ENCODE measurements around the gene SAV1.
"Not testable (repeated sequence)": the region's sequence is repeated elsewhere in the genome, so short reads cannot be mapped to it uniquely, and the experiment has no call there.

SAV1 gene

DNA sequence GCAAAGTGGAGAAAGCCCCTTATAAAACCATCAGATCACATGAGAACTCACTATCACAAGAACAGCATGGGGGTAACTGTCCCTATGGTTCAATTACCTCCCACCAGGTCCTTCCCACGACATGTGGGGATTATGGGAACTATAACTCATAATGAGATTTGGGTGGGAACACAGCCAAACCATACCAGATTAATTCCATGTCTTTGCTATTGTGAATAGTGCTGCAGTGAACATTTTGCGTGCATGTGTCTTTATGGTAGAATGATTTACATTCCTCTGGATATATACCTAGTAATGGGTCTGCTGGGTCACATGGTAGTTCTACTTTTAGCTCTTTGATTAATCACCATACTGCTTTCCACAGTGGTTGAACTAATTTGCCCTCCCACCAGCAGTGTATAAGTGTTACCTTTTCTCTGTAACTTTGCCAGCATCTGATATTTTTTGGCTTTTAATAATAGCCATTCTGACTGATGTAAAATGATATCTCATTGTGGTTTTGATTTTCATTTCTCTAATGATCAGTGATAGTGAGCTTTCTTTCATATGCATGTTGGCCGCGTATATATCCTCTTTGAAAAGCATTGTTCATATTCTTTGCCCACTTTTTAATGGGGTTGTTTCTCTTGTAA, 29.7 kb upstream of the SAV1 start:
- peak; percentile 92 for DNase-seq (ENCODE audit: low read depth)
- H3K4me3 ChIP-seq (ENCODE audit: low read length): no peak overlapping the region
- TF ChIP-seq, protein P1, sequence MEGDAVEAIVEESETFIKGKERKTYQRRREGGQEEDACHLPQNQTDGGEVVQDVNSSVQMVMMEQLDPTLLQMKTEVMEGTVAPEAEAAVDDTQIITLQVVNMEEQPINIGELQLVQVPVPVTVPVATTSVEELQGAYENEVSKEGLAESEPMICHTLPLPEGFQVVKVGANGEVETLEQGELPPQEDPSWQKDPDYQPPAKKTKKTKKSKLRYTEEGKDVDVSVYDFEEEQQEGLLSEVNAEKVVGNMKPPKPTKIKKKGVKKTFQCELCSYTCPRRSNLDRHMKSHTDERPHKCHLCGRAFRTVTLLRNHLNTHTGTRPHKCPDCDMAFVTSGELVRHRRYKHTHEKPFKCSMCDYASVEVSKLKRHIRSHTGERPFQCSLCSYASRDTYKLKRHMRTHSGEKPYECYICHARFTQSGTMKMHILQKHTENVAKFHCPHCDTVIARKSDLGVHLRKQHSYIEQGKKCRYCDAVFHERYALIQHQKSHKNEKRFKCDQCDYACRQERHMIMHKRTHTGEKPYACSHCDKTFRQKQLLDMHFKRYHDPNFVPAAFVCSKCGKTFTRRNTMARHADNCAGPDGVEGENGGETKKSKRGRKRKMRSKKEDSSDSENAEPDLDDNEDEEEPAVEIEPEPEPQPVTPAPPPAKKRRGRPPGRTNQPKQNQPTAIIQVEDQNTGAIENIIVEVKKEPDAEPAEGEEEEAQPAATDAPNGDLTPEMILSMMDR (conservative IDR thresholded peaks at IDR 0.05; ENCODE audit: low read depth, low read length): no peak

- DNase-seq (ENCODE audit: low read depth); H3K4me3 ChIP-seq (ENCODE audit: low read length): not testable (repeated sequence)
These were observed 26.2 kb upstream of the SAV1 start for GRCh38 chr14:50694260-50694659.

GRCh38 chr14:50688875-50689274, 20.8 kb upstream of the SAV1 start:
- TF ChIP-seq, protein P1 (conservative IDR thresholded peaks at IDR 0.05; ENCODE audit: low read depth, low read length): no peak
- no peak overlapping the region for H3K4me3 ChIP-seq (ENCODE audit: low read length)
- no peak for DNase-seq (ENCODE audit: low read depth)

GRCh38 chr14:50679674-50680073, 11.6 kb upstream of the SAV1 start:
- no peak overlapping the region for H3K4me3 ChIP-seq (ENCODE audit: low read length)
- no peak for DNase-seq (ENCODE audit: low read depth)
- TF ChIP-seq, protein P1 (conservative IDR thresholded peaks at IDR 0.05; ENCODE audit: low read depth, low read length): no peak

- TF ChIP-seq, protein P1 (conservative IDR thresholded peaks at IDR 0.05; ENCODE audit: low read depth, low read length): no peak
- no peak for DNase-seq (ENCODE audit: low read depth)
- no peak overlapping the region for H3K4me3 ChIP-seq (ENCODE audit: low read length)
These were observed 10.1 kb upstream of the SAV1 start for GRCh38 chr14:50678163-50678562.

GRCh38 chr14:50677527-50678063, 9.5 kb upstream of the SAV1 start:
- no peak overlapping the region for H3K4me3 ChIP-seq (ENCODE audit: low read length)
- TF ChIP-seq, protein P1 (conservative IDR thresholded peaks at IDR 0.05; ENCODE audit: low read depth, low read length): no peak

GRCh38 chr14:50676814-50677516, 8.9 kb upstream of the SAV1 start:
- DNase-seq (ENCODE audit: low read depth): no peak
- no peak overlapping the region for H3K4me3 ChIP-seq (ENCODE audit: low read length)
- TF ChIP-seq, protein P1 (conservative IDR thresholded peaks at IDR 0.05; ENCODE audit: low read depth, low read length): no peak

More at GRCh38 chr14:50677527-50678063, 9.5 kb upstream of the SAV1 start:
- no peak for DNase-seq (ENCODE audit: low read depth)

Data from retinal pigment epithelial cell (primary cell).